MCF 10A (cell line): ENCODE measurements around the gene LAMTOR3. TPM values are rescaled to one million over a fixed set of nuclear protein-coding genes. Genes with fewer than 3 reads are reported as not detected.

Experiments
- BruUV-seq: library from RNA; stranded (reverse); fragments of 400-500 nt; replicated peaks from 2 replicates; lab custom pipeline; 2021; lab: Mats Ljungman, UMichigan
- CTCF ChIA-PET: fragments of 300-600 bp; sonication (Branson Sonifier 250); formaldehyde crosslinking; extraction: SDS; loops from one replicate; lab custom pipeline; 2021; ENCODE audit warnings: antibody characterized with exemption, inconsistent platforms; lab: Yijun Ruan, JAX
- POLR2A ChIA-PET: fragments of 300-600, 350-650 bp; sonication (Branson Sonifier 250); formaldehyde crosslinking; extraction: SDS; loops from one replicate; lab custom pipeline; 2020; ENCODE audit warnings: antibody characterized with exemption, inconsistent platforms; lab: Yijun Ruan, JAX
- DNase-seq: peaks from one replicate; pipeline ENCODE4 v3.0.0-alpha.2; 2018; ENCODE audit not compliant: unreplicated experiment
- H3K27ac Mint-ChIP-seq: one replicate; pipeline ENCODE4 v1.8.0; 2022; ENCODE audit warnings: mild to moderate bottlenecking, low read depth, mixed read lengths; ENCODE audit not compliant: unreplicated experiment
- H3K27me3 Mint-ChIP-seq: one replicate; pipeline ENCODE4 v1.8.0; 2022; ENCODE audit warnings: mixed read lengths; ENCODE audit not compliant: insufficient read depth, unreplicated experiment
- H3K36me3 Mint-ChIP-seq: one replicate; pipeline ENCODE4 v1.8.0; 2022; ENCODE audit warnings: mild to moderate bottlenecking, moderate library complexity, mixed read lengths; ENCODE audit not compliant: insufficient read depth, unreplicated experiment
- H3K4me1 Mint-ChIP-seq: one replicate; pipeline ENCODE4 v1.8.0; 2022; ENCODE audit warnings: mixed read lengths; ENCODE audit not compliant: insufficient read depth, unreplicated experiment
- H3K4me3 Mint-ChIP-seq: one replicate; pipeline ENCODE4 v1.8.0; 2022; ENCODE audit warnings: mild to moderate bottlenecking, moderate library complexity, mixed read lengths; ENCODE audit not compliant: unreplicated experiment
- H3K9me3 Mint-ChIP-seq: one replicate; pipeline ENCODE4 v1.8.0; 2022; ENCODE audit warnings: mixed read lengths; ENCODE audit not compliant: unreplicated experiment
- CTCF ChIP-seq: fragments of 200-600 bp; IDR thresholded peaks from one replicate; pipeline ENCODE4 v1.8.0; 2022; ENCODE audit warnings: antibody characterized with exemption, mild to moderate bottlenecking; ENCODE audit not compliant: unreplicated experiment
- intact Hi-C: fragments of 100-400 bp; cut with micrococcal nuclease; formaldehyde crosslinking; loops from 2 replicates; pipeline ENCODE4 v1.14.1; 2022
- total RNA-seq: library from RNA; stranded (reverse); gene quantifications from 2 replicates; pipeline ENCODE4 v1.2.3, GENCODE V29; 2022

Gene LAMTOR3
- total RNA-seq, 1 experiment from 2014 or later, result 33.5 TPM

GRCh38 chr4:99915449-99915848, 21.2 kb upstream of the LAMTOR3 start:
- TF ChIP-seq CTCF, result no peak
- no peak overlapping the region for H3K27ac Mint-ChIP-seq
- no peak overlapping the region for H3K4me3 Mint-ChIP-seq
- H3K27me3 Mint-ChIP-seq, result no peaks in the 10 kb centered on the region
- no peak for DNase-seq
- no peaks in the 10 kb centered on the region for H3K4me1 Mint-ChIP-seq
- no peaks in the 10 kb centered on the region for H3K9me3 Mint-ChIP-seq
- peaks cover 50% of the 10 kb centered on the region for H3K36me3 Mint-ChIP-seq
- intact Hi-C loops, result no loop called here
- CTCF ChIA-PET, result interaction anchor here (0.6 kb wide), 1 partner anchor 13 kb away, joined by 3 read pairs; no protein-coding TSS in a partner anchor
- POLR2A ChIA-PET, result no interaction called here
- BruUV-seq, result no TSS peak

DNA sequence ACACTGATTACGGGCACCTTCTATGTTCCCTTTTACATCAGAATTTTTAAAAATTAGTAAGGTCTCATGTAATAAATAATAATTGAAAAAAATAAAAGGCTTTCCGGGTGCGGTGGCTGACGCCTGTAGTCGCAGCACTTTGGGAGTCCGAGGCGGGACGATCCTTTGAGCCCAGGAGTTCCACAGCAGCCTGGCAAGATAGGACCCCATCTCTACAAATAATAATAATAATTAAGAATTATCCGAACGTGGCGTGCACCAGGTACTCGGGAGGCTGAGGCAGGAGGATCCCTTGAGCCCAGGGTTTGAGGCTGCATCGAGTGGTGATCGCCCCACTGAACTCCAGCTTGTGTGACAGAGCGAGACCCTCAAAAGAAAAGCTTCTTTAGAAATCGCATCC, 771 bp upstream of the LAMTOR3 start:
- ChIA-PET CTCF (interaction anchor here (0.6 to 1.5 kb wide), 2 partner anchors 53 to 82 kb away, joined by 3 to 10 read pairs; no protein-coding TSS in a partner anchor), POLR2A (interaction anchor here (0.7 to 3.5 kb wide), 20 partner anchors 8 to 966 kb away, joined by 3 to 62 read pairs (median 4); partner anchors contain the start of genes DAPP1, DNAJB14, EIF4E and H2AZ1)
- no peak for DNase-seq
- Mint-ChIP-seq H3K4me3 (peak overlapping the region; percentile 96), H3K4me1 (peaks cover 27% of the 10 kb centered on the region), H3K9me3 (no peaks in the 10 kb centered on the region), H3K36me3 (peaks cover 23% of the 10 kb centered on the region), H3K27me3 (no peaks in the 10 kb centered on the region), H3K27ac (peak overlapping the region; percentile 98)
- intact Hi-C loops, result no loop called here
- no TSS peak for BruUV-seq
- TF ChIP-seq CTCF, result no peak

GRCh38 chr4:99893839-99894160, 427 bp downstream of the LAMTOR3 start:
- Mint-ChIP-seq H3K27ac (peak overlapping the region; percentile 98), H3K4me1 (peaks cover 27% of the 10 kb centered on the region), H3K4me3 (peak overlapping the region; percentile 96), H3K36me3 (peaks cover 23% of the 10 kb centered on the region), H3K27me3 (no peaks in the 10 kb centered on the region), H3K9me3 (no peaks in the 10 kb centered on the region)
- TF ChIP-seq CTCF, result no peak
- intact Hi-C loops, result no loop called here
- ChIA-PET POLR2A (interaction anchor here (0.7 to 3.5 kb wide), 19 partner anchors 7 to 965 kb away, joined by 3 to 62 read pairs (median 4); partner anchors contain the start of genes DAPP1, DNAJB14, EIF4E and H2AZ1), CTCF (interaction anchor here (0.6 to 1.5 kb wide), 4 partner anchors 54 to 844 kb away, joined by 3 to 10 read pairs (median 4); no protein-coding TSS in a partner anchor)
- DNase-seq, result no peak
- BruUV-seq, result no TSS peak

GRCh38 chr4:99893029-99893428, 1.2 kb downstream of the LAMTOR3 start:
- Mint-ChIP-seq H3K27me3 (no peaks in the 10 kb centered on the region), H3K4me1 (peaks cover 30% of the 10 kb centered on the region), H3K9me3 (no peaks in the 10 kb centered on the region), H3K4me3 (peak overlapping the region; percentile 96), H3K36me3 (peaks cover 23% of the 10 kb centered on the region), H3K27ac (peak overlapping the region; percentile 98)
- ChIA-PET POLR2A (interaction anchor here (1.2 to 3.5 kb wide), 4 partner anchors 12 to 78 kb away, joined by 3 to 62 read pairs (median 10); partner anchors contain the start of genes DNAJB14 and H2AZ1), CTCF (interaction anchor here (0.7 kb wide), 1 partner anchor 34 kb away, joined by 3 read pairs; no protein-coding TSS in a partner anchor)
- no peak for DNase-seq
- intact Hi-C loops, result no loop called here
- TF ChIP-seq CTCF, result no peak
- BruUV-seq, result no TSS peak
